AG09319 (cell line): ENCODE measurements around the gene BHLHE41.

Experiments
- DNase-seq: peaks from one replicate; pipeline ENCODE4 v3.0.0-alpha.2; 2010; ENCODE audit warnings: low read depth; ENCODE audit errors: extremely low read depth
- CTCF ChIP-seq: IDR thresholded peaks from 2 replicates; pipeline ENCODE4 v1.5.1; 2011; ENCODE audit warnings: low read depth, mild to moderate bottlenecking, inconsistent platforms, low read length, moderate library complexity

The BHLHE41 gene

GRCh38 chr12:26126340-26127284 lies 1.8 kb upstream of the BHLHE41 start:
- no peak for TF ChIP-seq CTCF

GRCh38 chr12:26125400-26126339 lies 833 bp upstream of the BHLHE41 start:
- DNase-seq: peak; percentile 24
- no peak for TF ChIP-seq CTCF

More at GRCh38 chr12:26126340-26127284, 1.8 kb upstream of the BHLHE41 start:
- DNase-seq: no peak

- DNase-seq: no peak
- no peak for TF ChIP-seq CTCF
These were observed 1.3 kb downstream of the BHLHE41 start for GRCh38 chr12:26123482-26123980.

GRCh38 chr12:26122681-26123481 lies 2.0 kb downstream of the BHLHE41 start:
- DNase-seq: peak; percentile 30
- TF ChIP-seq CTCF: peak; percentile 52

- DNase-seq: no peak
- TF ChIP-seq CTCF: no peak
These were observed 2.7 kb downstream of the BHLHE41 start for GRCh38 chr12:26122061-26122680.

GRCh38 chr12:26121323-26122060 lies 3.3 kb downstream of the BHLHE41 start:
- DNase-seq: no peak
- no peak for TF ChIP-seq CTCF
